ENCODE measurements around the gene SLC17A7.
A peak's percentile ranks its signal among the peaks of the same experiment; 100 is the strongest.

Gene SLC17A7

DNA sequence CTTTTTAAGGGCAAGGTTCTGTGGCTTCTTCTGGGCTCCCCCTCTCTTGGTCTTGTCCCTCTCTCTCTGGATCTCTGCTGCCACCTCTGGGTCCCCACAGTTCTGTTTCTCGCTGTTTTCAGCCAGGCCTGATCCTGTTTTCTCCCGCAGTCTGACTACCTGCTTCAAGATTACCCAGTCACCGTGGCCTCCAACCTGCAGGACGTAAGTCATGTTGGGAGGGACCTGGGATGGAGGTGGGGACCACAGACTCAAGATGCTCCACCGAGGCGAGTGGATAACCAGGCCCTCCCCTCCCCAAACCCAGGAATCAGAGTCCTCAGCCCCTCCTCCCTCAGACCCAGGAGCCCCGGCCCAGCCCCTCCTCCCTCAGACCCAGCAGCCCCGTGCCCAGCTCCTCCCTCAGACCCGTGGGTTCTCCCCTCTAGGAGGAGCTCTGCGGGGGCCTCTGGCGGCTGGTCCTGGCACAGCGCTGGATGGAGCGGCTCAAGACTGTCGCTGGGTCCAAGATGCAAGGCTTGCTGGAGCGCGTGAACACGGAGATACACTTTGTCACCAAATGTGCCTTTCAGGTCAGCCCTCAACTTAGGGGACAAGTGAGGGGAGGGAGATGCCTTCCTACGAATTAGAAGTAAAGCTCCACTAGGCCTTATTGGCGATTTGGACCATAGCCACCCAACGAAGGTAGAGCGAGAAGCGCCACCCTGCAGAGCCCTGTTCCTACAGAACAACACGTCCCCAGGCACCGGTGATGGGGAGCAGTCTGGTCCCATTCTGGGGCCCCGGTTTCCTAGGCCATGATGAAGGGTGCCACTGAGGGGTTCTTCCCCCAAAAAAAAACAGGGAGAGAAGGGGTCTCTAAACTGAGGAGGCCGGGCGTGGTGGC is 34.9 kb upstream of the SLC17A7 start:
- no peak overlapping the region for H3K27ac ChIP-seq (ENCODE audit: low read length, poor library complexity, severe bottlenecking)
- 42% methylated on average over 27 of the region's 27 CpGs for WGBS

GRCh38 chr19:49475191-49475917 is 34.0 kb upstream of the SLC17A7 start:
- H2BK15ac ChIP-seq (ENCODE audit: low read depth, poor library complexity, severe bottlenecking): no peak overlapping the region
- peak overlapping the region in 1 of 2 experiments; percentile 84 for H3K4me3 ChIP-seq (ENCODE audit: insufficient read depth in 1 of 2, low read depth in 1 of 2, low read length in 2 of 2)
- no peak overlapping the region for H3K14ac ChIP-seq (ENCODE audit: low read length in 2 of 2)
- no peak overlapping the region for H3K23ac ChIP-seq (ENCODE audit: low read length in 2 of 2)
- peaks cover 14% of the 10 kb centered on the region for H3K4me1 ChIP-seq (ENCODE audit: control insufficient read depth, insufficient read depth, low read depth, low read length)
- H2AFZ ChIP-seq (ENCODE audit: low read depth, low read length): no peak overlapping the region
- no peak overlapping the region for H2BK5ac ChIP-seq (ENCODE audit: low read depth, low read length, poor library complexity, severe bottlenecking)
- H3K9me3 ChIP-seq (ENCODE audit: control insufficient read depth, low read length): no peaks in the 10 kb centered on the region
- H2BK12ac ChIP-seq (ENCODE audit: low read length in 2 of 2): no peak overlapping the region
- H2BK120ac ChIP-seq (ENCODE audit: low read depth, low read length): no peak overlapping the region
- H3K27ac ChIP-seq (ENCODE audit: low read length, poor library complexity, severe bottlenecking): no peak overlapping the region
- peaks cover 0 to 1% of the 10 kb centered on the region in 2 experiments for H3K36me3 ChIP-seq (ENCODE audit: control insufficient read depth in 1 of 2, insufficient read depth in 2 of 2, low read depth in 1 of 2, low read length in 2 of 2)
- H3K9ac ChIP-seq (ENCODE audit: low read length): peak overlapping the region; percentile 89
- H4K91ac ChIP-seq (ENCODE audit: low read length): no peak overlapping the region
- 81% methylated on average over 12 of the region's 15 CpGs for WGBS
- H3K18ac ChIP-seq (ENCODE audit: low read depth in 1 of 2, low read length in 2 of 2): peak overlapping the region in 1 of 2 experiments; percentile 11
- DNase-seq: no peak
- H4K8ac ChIP-seq (ENCODE audit: low read length): no peak overlapping the region
- H3K4me2 ChIP-seq (ENCODE audit: low read length, poor library complexity, severe bottlenecking): no peak overlapping the region
- H3K27me3 ChIP-seq (ENCODE audit: control insufficient read depth in 1 of 2, insufficient read depth in 1 of 2, low read length in 2 of 2): peaks cover 0 to 7% of the 10 kb centered on the region in 2 experiments
- H3K79me1 ChIP-seq (replicated peaks; ENCODE audit: low read length, poor library complexity, severe bottlenecking): no peaks in the 10 kb centered on the region
- H3K4ac ChIP-seq (ENCODE audit: low read depth in 1 of 2, low read length in 2 of 2): no peak overlapping the region
- no peak overlapping the region for H2AK5ac ChIP-seq (ENCODE audit: low read length, severe bottlenecking)

More for the DNA sequence above, 34.9 kb upstream of the SLC17A7 start:
- Histone ChIP-seq H3K9ac (ENCODE audit: low read length) (peak overlapping the region; percentile 56), H2AFZ (ENCODE audit: low read depth, low read length) (no peak overlapping the region), H3K36me3 (ENCODE audit: control insufficient read depth in 1 of 2, insufficient read depth in 2 of 2, low read depth in 1 of 2, low read length in 2 of 2) (no peaks in the 10 kb centered on the region), H3K23ac (ENCODE audit: low read length in 2 of 2) (no peak overlapping the region), H3K4me3 (ENCODE audit: insufficient read depth in 1 of 2, low read depth in 1 of 2, low read length in 2 of 2) (no peak overlapping the region), H2BK12ac (ENCODE audit: low read length in 2 of 2) (no peak overlapping the region), H4K8ac (ENCODE audit: low read length) (peak overlapping the region; percentile 71), H3K4me2 (ENCODE audit: low read length, poor library complexity, severe bottlenecking) (no peak overlapping the region), H2AK5ac (ENCODE audit: low read length, severe bottlenecking) (no peak overlapping the region), H3K4me1 (ENCODE audit: control insufficient read depth, insufficient read depth, low read depth, low read length) (peaks cover 14% of the 10 kb centered on the region), H3K4ac (ENCODE audit: low read depth in 1 of 2, low read length in 2 of 2) (no peak overlapping the region), H2BK5ac (ENCODE audit: low read depth, low read length, poor library complexity, severe bottlenecking) (no peak overlapping the region), H3K27me3 (ENCODE audit: control insufficient read depth in 1 of 2, insufficient read depth in 1 of 2, low read length in 2 of 2) (peaks cover 0 to 7% of the 10 kb centered on the region in 2 experiments), H3K14ac (ENCODE audit: low read length in 2 of 2) (no peak overlapping the region), H4K91ac (ENCODE audit: low read length) (no peak overlapping the region), H2BK120ac (ENCODE audit: low read depth, low read length) (no peak overlapping the region), H3K9me3 (ENCODE audit: control insufficient read depth, low read length) (no peaks in the 10 kb centered on the region), H3K18ac (ENCODE audit: low read depth in 1 of 2, low read length in 2 of 2) (no peak overlapping the region), H2BK15ac (ENCODE audit: low read depth, poor library complexity, severe bottlenecking) (no peak overlapping the region), H3K79me1 (replicated peaks; ENCODE audit: low read length, poor library complexity, severe bottlenecking) (no peaks in the 10 kb centered on the region)
- peak; percentile 69 for DNase-seq

DNA sequence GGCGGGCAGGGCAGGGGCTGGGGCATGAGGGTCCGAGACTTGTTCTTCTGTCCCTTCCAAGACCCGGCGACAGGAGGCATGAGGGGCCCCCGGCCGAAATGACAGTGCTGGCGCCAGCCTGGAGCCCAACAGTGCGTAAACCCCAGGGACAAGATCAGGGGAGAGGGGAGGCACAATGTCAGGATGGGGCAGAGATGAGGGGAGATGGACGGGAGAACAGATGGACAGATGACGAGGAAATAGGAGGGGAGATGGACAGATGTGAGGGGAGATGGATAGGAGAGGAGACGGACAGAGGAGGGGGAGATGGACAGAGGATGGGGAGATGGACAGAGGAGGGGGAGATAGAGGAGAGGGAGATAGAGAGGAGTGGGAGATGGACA is 33.2 kb upstream of the SLC17A7 start:
- Histone ChIP-seq H3K27ac (ENCODE audit: low read length, poor library complexity, severe bottlenecking) (no peak overlapping the region), H3K79me1 (replicated peaks; ENCODE audit: low read length, poor library complexity, severe bottlenecking) (no peaks in the 10 kb centered on the region), H3K9me3 (ENCODE audit: control insufficient read depth, low read length) (no peaks in the 10 kb centered on the region), H4K91ac (ENCODE audit: low read length) (peak overlapping the region; percentile 95), H3K18ac (ENCODE audit: low read depth in 1 of 2, low read length in 2 of 2) (peak overlapping the region; percentile 65 to 88), H3K9ac (ENCODE audit: low read length) (peak overlapping the region; percentile 89), H3K4me2 (ENCODE audit: low read length, poor library complexity, severe bottlenecking) (no peak overlapping the region), H2AK5ac (ENCODE audit: low read length, severe bottlenecking) (no peak overlapping the region), H3K14ac (ENCODE audit: low read length in 2 of 2) (peak overlapping the region; percentile 4 to 45), H3K4me1 (ENCODE audit: control insufficient read depth, insufficient read depth, low read depth, low read length) (peaks cover 14% of the 10 kb centered on the region), H2AFZ (ENCODE audit: low read depth, low read length) (peak overlapping the region; percentile 46), H2BK120ac (ENCODE audit: low read depth, low read length) (no peak overlapping the region), H2BK12ac (ENCODE audit: low read length in 2 of 2) (peak overlapping the region in 1 of 2 experiments; percentile 37), H3K4ac (ENCODE audit: low read depth in 1 of 2, low read length in 2 of 2) (peak overlapping the region in 1 of 2 experiments; percentile 60), H3K27me3 (ENCODE audit: control insufficient read depth in 1 of 2, insufficient read depth in 1 of 2, low read length in 2 of 2) (peaks cover 0 to 7% of the 10 kb centered on the region in 2 experiments), H2BK15ac (ENCODE audit: low read depth, poor library complexity, severe bottlenecking) (no peak overlapping the region), H3K23ac (ENCODE audit: low read length in 2 of 2) (no peak overlapping the region), H4K8ac (ENCODE audit: low read length) (peak overlapping the region; percentile 96), H3K4me3 (ENCODE audit: insufficient read depth in 1 of 2, low read depth in 1 of 2, low read length in 2 of 2) (peak overlapping the region in 1 of 2 experiments; percentile 84), H3K36me3 (ENCODE audit: control insufficient read depth in 1 of 2, insufficient read depth in 2 of 2, low read depth in 1 of 2, low read length in 2 of 2) (peaks cover 0 to 9% of the 10 kb centered on the region in 2 experiments), H2BK5ac (ENCODE audit: low read depth, low read length, poor library complexity, severe bottlenecking) (no peak overlapping the region)
- WGBS: 34% methylated on average over 11 of the region's 11 CpGs
- DNase-seq: no peak
